Stimulated activated CD4-positive, alpha-beta T cell treated with anti-CD3 and anti-CD28 coated beads, Interleukin-12 subunit alpha, Interleukin-12 subunit beta, amount 100 ng/mL, for 24 hours (primary cell): ENCODE results near the gene ITGA1.
"Not testable (repeated sequence)": the region's sequence is repeated elsewhere in the genome, so short reads cannot be mapped to it uniquely, and the experiment has no call there.

ENCODE experiments used
- DNase-seq, 2 experiments: peaks; one replicate each; pipeline ENCODE4 v3.0.0-alpha.2; 2020; ENCODE audit warnings: low read depth in 2 of 2

The ITGA1 gene

DNA sequence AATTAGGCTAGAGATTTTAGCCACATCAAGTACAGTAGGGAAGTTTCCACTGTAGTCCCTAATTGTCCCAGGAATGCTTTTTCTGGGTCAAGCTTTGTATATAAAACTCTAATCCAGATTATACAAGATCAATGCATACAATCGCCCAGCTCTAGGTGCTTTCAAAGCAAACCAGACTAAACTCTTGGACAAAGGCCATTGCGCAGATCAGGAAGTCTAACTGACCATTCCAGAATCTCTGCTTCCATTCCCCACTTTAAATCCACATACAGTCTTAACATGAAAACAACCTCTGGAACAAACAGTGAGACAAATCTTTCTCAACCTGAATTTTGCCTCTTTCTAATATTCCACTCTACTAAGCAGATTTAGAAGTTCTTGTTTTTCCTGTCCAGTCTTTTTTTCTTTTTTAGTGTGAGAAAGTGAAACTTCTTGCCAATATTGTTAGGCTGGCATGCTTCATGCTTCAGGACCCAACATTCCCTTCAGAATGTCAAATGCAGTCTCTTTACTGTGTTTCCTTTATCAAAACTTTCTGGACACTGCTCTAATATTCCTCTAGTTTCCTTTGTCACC, 76.1 kb downstream of the ITGA1 start:
- no peak for DNase-seq

DNA sequence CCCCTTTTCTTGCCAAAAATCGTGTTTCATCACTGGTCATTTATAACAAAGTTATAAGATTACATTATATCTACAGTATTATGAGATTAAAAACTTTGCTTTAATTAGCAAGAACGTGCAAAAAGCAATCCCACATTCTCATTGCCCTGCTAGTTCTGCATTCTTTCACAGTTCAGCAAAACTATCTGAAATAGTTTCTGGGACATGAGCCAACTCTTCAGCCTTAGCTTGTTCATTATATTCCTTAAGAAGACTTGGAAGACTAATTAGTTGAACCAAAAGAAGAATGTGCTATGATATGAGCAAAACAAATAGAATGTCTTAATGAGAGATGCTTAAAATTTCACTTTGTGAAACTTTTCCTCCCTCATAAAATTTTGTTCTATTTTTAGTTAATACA, 76.7 kb downstream of the ITGA1 start:
- no peak for DNase-seq

DNA sequence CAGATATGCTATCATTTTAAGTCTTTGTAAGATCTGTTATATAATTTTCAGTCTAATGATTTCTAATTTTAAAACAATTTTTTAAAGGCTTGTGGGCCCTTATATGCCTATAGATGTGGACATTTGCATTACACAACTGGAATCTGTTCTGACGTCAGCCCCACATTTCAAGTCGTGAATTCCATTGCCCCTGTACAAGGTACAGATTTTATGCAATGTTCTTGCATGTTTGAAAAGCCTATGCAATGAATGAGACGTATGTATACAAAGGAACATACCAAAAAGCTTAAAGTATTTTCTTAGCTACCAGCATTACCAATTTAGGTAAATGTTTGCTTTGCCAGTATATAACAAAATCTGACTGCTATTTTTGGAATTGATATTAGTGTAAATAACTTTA, 77.2 kb downstream of the ITGA1 start:
- no peak for DNase-seq

DNA sequence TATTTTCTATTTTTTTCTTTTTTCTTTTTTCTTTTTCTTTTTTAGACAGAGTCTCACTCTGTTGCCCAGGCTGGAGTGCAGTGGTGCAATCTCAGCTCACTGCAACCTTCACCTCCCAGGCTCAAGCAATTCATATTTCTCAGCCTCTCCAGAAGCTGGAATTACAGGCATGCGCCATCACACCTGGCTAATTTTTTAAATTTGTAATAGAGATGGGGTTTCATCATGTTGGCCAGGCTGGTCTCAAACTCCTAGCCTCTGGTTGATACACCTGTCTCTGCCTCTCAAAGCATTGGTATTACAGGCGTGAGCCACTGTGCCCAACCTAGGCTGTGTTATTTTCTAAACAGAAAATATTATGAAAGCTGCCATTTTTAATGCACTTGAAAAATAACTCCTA, 78.3 kb downstream of the ITGA1 start:
- not testable (repeated sequence) for DNase-seq

DNA sequence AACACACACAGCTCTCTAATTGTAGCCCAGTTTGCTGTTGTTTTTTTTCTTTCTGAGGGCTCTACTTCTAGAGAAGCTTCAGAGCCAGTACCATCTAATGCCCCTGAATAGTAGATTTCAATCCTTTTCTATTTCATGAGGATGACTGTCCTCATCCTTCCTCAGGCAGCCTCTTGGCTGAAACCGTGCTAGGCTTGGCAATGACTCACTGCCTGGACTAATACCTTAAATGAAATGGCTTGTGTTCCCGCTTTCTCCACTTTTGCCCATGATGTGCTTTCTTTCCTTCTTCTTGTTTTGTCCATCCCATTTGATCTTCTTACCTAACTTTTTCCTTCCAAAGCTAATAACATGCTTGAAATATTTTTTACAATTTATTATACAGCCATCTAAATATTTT, 80.1 kb downstream of the ITGA1 start:
- no peak for DNase-seq

DNA sequence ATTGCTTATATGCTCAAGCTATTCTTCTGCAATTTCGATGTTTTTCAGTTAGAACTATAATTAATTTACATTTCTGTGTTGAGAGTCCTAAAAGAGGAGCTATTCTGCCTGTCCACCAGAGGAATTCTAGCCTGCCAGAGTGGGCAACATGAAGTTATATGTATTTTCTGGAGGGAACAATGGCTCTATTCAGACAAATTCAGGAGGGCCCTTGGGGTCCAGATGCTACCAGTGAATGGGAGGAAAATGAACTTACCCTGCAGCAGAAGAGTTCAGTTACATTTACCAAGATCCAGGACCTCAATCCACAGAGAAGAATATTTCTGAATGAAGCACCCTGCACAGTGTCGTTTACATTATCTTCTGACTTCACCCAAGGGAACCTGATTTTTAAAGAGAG, 80.7 kb downstream of the ITGA1 start:
- no peak for DNase-seq

DNA sequence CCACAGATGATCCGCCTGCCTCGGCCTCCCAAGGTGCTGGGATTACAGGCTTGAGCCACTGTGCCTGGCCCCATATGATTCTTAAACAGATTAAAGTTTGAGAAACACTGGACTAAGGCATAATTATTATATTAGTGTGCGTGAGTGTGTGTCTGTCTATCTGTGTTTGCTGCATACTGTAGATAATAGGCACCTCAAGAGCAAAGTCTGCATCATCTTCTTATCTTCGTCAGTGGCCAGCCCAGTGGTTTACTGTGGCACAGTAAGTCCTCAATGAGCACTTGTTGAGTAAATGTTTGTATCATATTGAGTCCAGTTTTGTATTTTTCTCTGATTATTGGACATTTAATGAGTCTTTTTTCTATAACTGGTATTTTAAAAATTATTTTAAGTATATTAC, 81.7 kb downstream of the ITGA1 start:
- no peak for DNase-seq

DNA sequence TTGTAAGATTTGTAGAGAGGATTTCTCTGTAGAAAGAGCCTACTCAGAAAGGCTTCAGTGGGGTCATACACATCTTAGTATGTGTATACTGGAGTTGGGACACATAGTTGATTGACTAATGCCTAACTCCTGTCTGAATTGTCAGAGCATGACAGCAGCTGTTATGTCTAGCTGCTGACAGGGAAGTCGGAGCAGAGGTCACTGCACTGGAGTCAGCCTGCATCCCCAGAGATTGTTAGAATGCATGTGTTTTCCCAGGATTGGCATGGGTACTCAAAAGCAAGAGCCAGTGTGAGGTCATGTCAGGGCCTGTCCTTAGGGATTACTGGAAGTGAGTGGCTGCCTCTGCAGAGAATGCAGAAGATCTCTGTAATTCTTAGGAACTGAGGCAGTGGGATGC, 82.7 kb downstream of the ITGA1 start:
- DNase-seq, result no peak

DNA sequence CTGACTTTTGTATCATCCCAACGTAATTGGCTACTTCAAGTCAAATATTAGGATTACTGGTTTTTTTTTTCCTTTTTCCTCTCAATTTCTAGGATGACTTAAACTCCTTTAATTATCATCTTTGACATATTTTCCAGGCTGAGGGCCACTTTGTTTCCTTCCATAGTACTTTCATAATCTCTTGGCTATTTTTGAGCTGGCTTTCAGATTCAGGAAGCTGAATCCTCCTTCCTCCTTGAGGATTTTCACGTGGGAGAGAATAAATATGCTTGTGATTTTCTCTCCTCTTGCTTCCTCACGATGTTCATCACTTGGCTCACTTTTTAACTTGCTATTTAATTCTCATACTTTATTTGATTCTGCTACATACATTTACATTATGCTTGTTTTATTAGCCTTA, 88.1 kb downstream of the ITGA1 start:
- no peak for DNase-seq

DNA sequence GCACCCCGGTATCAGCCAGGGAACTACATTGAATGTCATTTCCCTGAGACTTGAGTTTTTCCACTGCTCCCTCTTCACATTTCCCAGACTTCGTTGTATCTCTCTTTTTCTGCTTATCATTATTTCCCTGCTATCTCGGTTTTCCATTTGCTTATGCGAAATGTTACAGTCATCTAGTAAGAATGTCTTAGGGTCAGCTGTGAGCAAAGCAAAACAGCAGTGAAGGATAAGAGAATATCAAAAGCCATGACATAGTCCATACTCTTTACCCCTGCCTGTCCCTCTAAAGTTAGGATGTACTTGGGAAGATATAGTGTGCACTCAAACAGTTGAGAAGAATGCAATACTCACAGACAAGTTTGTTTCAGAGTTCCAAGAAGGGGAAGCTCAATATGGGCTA, 88.7 kb downstream of the ITGA1 start:
- no peak for DNase-seq

DNA sequence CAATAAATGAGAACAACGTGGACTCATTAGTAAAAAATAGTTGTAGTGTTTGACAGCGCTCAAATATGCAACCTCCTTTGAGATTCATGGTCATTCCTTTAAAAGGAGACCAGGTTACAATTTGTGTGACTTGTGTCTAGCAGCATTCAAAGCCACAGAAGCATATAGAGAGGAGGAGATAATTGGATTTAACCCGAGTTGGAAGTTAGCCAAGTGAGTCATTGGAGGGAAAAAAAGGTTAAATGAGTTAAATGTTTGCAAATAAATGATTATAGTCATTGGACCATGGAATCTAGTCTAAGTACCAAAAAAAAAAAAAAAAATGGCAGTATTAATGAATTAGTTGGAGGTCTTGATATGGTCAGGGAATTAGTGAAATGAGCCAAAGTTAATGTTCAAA, 90.9 kb downstream of the ITGA1 start:
- no peak for DNase-seq

DNA sequence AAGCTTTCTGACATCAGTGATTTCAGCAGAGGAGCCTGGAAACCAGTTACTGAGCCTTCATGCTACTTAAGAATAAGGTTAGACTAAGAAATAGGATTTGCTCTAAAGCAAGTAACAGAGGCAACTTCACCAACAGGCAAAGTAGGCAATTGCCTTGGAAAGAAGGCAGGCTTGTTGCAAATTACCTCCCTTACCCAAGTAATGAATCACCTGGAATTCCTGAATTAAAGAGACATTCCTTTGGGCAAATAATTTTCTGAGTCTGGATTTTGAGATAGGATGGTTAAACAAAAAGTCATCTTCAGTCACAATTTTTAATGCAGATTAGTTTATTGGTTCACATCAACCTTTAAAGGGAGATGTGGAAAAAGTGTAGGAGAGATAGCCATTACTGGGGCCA, 92.8 kb downstream of the ITGA1 start:
- DNase-seq, result no peak

DNA sequence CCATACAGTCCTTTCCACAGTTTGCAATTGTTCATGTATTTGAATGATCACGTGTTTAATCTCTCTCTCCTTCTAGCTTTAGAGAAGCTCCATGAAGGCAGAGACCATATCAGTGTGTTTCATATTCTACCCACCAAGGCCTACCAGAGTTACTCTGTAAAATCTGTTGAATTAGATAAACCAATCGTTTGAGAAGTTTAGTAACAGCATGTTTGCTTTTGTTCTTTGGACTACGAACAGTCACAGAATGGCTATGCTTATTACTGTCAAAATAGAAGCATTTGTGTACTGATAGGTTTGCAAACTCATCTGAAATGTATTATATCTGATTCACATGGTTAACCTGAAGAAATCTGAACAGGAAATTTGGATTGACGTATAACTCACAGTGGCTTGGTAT, 93.8 kb downstream of the ITGA1 start:
- no peak for DNase-seq

DNA sequence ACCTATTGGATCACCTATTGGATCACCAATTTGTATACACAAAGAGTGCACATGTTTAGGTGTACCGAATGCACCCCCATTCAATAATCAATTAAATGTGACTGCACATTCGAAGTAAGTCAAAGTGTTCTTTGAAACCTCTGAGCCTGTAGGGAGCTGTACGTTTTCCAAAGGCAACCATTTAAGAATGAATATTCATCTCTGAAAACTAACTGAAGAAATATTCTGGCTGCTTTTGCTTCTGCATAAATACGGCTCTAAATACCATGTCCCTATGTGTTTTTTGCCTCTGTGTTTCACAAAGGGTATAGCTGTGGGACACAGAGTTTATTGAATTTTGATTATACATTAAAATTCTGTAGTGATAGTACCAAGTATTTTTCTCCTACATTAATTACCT, 95.4 kb downstream of the ITGA1 start:
- DNase-seq, result no peak

DNA sequence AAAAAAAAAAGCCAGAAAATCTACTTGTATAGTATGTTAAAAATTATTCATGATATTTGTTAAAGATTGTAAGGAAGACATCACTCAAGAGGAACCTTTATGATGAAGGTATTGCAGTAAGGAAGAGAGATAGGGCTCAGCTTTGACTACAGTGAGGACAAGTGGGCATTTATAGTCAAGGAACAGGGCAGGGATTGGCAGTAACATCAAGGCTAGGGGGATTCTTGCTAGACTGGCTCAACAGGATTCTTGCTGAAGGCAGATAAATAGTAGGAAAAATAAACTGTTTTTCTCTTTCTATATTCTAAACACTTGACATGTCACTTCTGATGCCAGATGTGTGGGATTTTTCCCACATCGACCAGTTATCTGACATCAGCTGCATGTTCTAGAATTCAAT, 96.7 kb downstream of the ITGA1 start:
- DNase-seq, result no peak

DNA sequence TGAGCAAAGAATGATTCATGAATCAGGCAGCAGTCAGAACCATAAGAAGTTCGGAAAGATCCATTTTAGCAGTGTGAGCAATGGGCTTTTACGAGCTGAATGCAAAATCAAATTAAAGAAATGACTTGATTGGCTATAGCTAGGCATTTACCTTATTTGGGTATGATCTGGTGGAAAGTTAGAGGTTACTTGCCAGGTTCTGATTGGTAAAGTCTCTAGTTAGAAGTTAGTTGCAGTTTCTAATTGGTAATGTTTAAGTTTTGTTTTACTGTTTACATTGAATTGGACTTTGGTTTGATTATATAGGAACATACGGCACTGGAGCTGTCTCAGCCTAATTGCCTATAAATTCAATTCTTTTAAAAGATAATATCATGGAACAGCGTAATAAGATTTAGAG, 97.9 kb downstream of the ITGA1 start:
- no peak for DNase-seq

DNA sequence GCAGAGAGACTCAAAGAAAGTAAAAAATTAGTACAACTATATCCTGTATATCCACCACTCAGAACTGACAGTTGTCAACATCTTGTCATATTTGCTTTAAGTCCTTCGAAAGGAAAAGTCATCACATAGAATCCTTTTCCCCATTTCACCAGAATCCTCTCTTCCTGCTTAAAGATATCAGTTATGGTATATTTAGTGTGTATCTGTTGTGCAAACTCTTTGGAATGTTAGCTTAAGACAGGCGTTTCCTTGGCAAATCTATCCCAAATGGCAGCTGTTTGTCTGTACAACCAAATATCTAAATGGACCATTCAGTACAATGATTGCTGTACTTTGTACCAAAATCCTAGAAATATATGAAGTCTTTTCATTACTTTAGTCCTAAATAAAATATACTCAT, 98.5 kb downstream of the ITGA1 start:
- DNase-seq, result no peak

DNA sequence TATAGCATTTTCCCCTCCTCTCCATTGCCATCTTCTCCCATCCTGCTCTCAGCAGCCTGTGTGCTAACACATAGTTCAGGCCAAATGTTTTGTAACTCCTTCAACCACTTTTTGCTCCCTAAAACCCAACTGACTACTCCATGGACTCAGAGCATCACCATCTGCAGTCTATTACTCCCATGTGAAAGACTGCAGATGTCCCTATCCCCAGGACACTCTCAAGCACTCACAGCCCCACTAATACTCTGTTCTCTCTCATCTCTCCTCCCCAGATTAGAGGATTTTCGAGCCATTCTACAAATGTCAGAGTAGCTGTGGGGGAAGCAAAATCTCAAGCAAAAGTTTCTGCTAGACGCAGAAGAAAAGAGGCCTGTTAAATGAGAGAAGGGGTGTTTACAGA, 99.3 kb downstream of the ITGA1 start:
- DNase-seq, result no peak

DNA sequence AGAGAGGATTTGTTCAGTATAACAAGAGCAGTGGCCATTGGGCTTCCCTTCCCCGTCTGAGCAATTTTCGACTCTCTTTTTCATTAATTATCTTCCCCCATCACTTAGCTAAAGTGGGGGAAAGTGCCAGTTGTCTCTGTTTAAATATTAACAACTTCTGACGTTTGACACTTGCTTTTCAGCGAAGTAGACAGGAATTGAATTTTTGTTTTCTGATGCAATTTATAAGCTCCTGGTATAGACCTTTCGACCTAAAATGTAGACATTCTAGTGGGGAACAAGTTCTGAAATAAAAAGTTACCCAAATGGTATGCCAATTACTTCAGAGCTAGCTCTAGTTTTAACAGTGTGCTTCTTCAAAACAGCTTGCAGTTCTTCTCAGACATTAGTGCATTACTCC, 100.6 kb downstream of the ITGA1 start:
- DNase-seq, result no peak

DNA sequence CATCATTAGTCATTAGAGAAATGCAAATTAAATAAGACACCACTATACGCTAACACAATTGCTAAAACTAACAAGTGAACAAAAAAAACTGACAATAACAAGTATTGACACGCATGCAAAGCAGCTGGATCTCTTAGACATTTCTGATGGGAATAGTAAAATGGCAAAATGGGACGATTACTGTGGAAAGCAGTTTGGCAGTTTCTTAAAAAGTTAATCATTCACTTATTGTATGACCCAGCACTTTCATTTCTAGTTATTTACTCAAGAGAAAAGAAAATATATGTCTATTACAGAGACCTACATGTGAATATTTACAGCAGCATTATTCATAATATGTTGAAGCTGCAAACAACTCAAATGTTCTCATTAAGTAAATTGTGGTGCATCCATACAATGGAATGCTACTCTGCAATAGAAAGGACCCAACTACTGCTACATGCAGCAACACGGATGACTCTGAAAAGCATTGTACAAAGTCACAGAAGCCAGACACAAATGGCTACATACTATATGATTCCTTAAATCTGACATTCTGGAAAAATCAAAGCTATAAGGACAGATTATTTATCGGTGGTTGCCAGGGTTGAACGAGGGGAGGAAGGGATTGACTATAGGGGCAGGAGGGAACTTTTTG, 104.6 kb downstream of the ITGA1 start:
- no peak for DNase-seq

DNA sequence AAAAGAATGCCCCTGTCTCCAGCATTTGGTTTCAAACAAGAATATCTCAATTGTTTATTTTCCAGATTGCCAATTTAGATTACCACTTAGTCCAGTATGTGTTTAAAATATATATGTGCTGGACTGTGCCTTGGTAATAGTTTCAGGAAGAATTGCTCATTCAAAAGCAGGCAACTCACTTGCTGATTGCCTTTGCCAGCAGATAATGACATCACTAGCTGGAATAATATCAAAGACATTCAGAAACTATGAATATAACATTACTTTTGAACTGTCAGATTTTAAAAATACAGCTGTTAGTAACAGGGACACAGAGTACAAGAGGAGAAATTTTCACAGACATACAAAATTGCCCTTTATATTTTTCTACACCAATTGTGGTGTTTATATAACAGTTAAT, 105.4 kb downstream of the ITGA1 start:
- no peak for DNase-seq

DNA sequence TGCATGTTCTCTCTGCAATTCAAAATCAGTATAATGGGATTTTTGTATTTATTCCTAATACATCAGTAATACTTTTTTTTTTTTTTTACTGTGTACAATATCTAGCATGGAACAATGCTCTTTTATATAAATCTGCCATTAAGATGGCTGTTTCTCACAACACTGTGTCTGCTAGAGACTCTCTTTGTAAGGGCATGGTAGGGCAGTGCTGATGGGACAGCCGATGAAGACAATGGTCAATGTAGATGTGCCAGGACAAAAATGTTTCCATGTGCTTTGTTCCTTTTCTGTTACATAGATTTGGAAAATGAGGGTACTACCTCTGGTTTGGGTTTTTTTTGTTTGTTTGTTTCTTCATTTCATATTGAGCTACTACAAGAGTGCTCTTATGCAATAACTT, 106.1 kb downstream of the ITGA1 start:
- no peak for DNase-seq

DNA sequence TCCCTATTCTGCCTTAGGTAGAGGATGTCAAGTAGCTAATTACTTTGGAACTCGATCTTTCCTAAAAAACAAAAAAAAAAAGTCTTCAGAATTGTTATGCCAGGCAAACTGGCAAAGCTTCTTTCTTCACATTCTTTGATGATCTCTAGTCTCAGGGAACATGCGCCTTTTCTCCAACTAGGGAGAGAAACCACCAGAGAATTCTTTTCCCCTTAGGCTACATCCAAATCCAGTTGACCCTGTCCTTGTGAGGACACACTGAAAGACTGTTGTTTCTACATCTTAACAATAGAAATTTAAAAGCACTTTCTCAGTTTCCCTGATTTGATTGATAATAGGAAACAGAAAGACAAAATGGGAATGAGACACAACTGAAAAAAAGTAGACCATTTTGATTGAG, 106.7 kb downstream of the ITGA1 start:
- no peak for DNase-seq

DNA sequence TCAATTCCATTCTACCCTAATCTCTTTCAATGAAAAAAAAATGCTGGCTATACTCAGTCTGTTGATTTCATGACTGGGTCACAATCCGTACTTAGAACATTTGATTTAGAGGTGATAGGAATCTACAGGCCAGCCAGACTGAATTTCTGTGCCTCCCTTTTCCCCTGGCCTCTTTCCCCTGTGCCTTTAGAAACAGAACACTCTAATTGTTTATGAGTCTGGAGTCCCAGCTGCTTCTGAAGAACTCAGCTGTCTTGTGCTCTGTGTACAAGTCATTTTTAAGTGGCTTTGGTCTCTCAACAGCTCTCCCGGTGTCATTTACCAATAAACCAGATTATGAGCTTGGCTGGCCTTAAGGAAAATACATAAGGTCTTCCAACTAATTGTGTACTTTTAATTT, 107.4 kb downstream of the ITGA1 start:
- no peak for DNase-seq
